Thoracic aorta (tissue), 2 donors: ENCODE measurements around the gene MLLT1. TPM values are rescaled to one million over a fixed set of nuclear protein-coding genes. Genes with fewer than 3 reads are reported as not detected.

Experiments used
- ATAC-seq: fragments of 150-250 bp; one replicate; pipeline ENCODE4 v1.8.0; 2017; ENCODE audit warnings: low read depth; ENCODE audit not compliant: insufficient number of reproducible peaks, low FRiP score
- DNase-seq: peaks from one replicate; pipeline ENCODE4 v3.0.0-alpha.2; 2020; ENCODE audit warnings: low spot score
- H3K27ac ChIP-seq, 2 donors: fragments of 200-600 bp; sonication (generic); 1 replicate in 1 of 2; 2 replicates in 1 of 2; pipeline ENCODE4 v1.5.1; 2016; ENCODE audit warnings: mild to moderate bottlenecking in 2 of 2, moderate library complexity in 2 of 2
- H3K27me3 ChIP-seq: fragments of 200-600 bp; sonication (generic); replicated peaks from 2 replicates; pipeline ENCODE4 v1.6.0; 2016; ENCODE audit warnings: mild to moderate bottlenecking; ENCODE audit not compliant: insufficient read depth
- H3K36me3 ChIP-seq: fragments of 200-600 bp; sonication (generic); one replicate; pipeline ENCODE4 v1.5.1; 2016
- H3K4me1 ChIP-seq, 2 donors: fragments of 200-600 bp; sonication (generic); 1 replicate in 1 of 2; 2 replicates in 1 of 2; pipeline versions ENCODE4 v1.5.1 to v1.6.0; 2016; ENCODE audit warnings: low read depth in 2 of 2, mild to moderate bottlenecking in 1 of 2; ENCODE audit not compliant: control insufficient read depth in 1 of 2
- H3K4me3 ChIP-seq: fragments of 200-600 bp; sonication (generic); 2 replicates; pipeline ENCODE4 v1.5.1; 2016; ENCODE audit warnings: mild to moderate bottlenecking
- H3K9me3 ChIP-seq: fragments of 200-600 bp; sonication (generic); 2 replicates; pipeline ENCODE4 v1.5.1; 2016
- total RNA-seq, 2 donors: library from RNA; depleted of rRNA; stranded (reverse); fragments of >200 nt; gene quantifications; one replicate each; pipeline versions ENCODE4 v1.1.0 to v1.2.3, GENCODE V29; 2016
- TF ChIP-seq, protein P1 (sequence below): fragments of 200-600 bp; sonication (generic); IDR thresholded peaks from one replicate; pipeline ENCODE4 v1.5.1; 2019; ENCODE audit warnings: antibody characterized with exemption

Gene MLLT1
- total RNA-seq, 2 donors from 2014 or later = 23.0 to 31.4 TPM

DNA sequence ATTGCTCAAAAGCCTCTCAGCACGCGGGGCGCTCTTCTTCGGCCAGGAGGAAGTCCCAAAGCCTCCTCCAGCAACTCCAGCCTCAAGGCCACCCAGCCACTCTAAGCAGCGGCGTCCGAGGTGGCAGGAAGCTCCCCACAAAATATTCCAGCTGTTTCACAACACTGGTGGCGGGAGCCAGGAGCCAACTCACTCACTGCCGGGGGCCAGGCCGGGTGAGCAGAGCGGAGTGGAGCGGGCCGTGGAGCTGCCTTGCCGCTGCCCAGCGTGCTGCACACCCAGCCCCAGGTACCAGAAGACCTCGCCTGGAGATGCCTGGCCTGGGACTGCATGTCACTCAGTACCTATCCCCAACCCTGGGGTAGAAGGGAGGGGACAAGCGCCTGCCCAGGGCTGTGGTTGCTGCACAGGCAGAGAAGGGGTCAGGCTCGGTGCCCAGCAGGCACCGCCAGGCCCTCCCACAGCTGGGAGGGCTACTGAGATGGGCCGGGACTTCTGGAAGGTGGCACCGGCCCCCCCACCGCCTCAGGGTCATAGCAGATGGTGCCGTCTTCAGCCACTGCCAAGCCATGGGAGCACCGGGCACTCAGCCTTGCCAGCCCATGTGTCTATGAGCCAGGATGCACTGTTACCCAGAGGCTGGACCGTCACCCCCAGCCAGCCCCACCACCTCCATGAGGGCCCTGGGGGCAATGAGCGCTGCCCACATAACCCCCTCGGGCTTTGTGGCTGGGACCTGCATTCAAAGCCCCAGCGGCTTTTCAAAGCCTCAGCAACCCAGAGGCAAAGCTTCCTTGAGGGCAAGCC lies 59.2 kb downstream of the MLLT1 start:
- peaks cover 27% of the 10 kb centered on the region for H3K36me3 ChIP-seq
- H3K9me3 ChIP-seq = no peaks in the 10 kb centered on the region
- ATAC-seq (no peak), DNase-seq (no peak)
- peaks cover 0 to 18% of the 10 kb centered on the region in 2 donors for H3K4me1 ChIP-seq
- TF ChIP-seq, protein P1, sequence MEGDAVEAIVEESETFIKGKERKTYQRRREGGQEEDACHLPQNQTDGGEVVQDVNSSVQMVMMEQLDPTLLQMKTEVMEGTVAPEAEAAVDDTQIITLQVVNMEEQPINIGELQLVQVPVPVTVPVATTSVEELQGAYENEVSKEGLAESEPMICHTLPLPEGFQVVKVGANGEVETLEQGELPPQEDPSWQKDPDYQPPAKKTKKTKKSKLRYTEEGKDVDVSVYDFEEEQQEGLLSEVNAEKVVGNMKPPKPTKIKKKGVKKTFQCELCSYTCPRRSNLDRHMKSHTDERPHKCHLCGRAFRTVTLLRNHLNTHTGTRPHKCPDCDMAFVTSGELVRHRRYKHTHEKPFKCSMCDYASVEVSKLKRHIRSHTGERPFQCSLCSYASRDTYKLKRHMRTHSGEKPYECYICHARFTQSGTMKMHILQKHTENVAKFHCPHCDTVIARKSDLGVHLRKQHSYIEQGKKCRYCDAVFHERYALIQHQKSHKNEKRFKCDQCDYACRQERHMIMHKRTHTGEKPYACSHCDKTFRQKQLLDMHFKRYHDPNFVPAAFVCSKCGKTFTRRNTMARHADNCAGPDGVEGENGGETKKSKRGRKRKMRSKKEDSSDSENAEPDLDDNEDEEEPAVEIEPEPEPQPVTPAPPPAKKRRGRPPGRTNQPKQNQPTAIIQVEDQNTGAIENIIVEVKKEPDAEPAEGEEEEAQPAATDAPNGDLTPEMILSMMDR = no peak
- H3K4me3 ChIP-seq = no peak overlapping the region
- no peaks in the 10 kb centered on the region for H3K27me3 ChIP-seq
- H3K27ac ChIP-seq = no peak overlapping the region

DNA sequence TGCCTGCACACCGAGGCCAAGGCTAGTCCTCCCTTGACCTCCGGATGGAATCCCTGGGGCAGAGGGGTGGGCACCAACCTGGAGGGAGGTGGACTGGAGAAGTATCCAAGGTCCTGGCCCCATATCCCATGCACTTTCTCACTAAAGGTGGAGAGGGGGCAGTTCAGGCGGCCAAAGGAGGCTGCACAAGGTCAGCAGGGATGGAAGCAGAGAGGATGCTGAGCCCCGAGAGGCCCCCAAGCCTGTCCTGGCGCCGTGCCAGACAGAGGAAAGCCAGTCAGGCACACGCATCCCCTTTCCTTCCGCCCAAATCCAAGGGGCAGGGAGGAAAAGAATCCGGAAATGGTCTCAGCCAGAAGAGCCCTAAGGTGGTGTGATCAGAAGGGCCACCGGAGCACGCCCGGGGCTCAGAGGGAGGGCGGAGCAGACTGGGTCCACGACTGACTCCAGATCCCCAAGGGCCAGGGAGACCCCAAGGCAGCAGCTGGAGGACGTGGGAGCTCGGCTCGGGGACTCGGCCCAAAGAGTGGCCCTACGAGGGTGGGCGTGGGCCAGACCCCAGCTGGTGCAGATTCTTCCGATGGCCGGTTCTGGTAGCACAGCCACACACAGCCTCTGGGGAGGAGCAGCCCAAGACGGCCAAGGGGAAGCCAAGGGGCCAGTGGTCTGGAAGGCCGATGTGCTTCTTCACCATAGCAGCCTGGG lies 60.0 kb downstream of the MLLT1 start:
- Histone ChIP-seq H3K27me3 (no peaks in the 10 kb centered on the region), H3K27ac (no peak overlapping the region), H3K4me3 (no peak overlapping the region), H3K9me3 (no peaks in the 10 kb centered on the region), H3K36me3 (peaks cover 28% of the 10 kb centered on the region), H3K4me1 (peaks cover 0 to 18% of the 10 kb centered on the region in 2 donors)
- ATAC-seq (no peak), DNase-seq (no peak)
- TF ChIP-seq, protein P1 = no peak

DNA sequence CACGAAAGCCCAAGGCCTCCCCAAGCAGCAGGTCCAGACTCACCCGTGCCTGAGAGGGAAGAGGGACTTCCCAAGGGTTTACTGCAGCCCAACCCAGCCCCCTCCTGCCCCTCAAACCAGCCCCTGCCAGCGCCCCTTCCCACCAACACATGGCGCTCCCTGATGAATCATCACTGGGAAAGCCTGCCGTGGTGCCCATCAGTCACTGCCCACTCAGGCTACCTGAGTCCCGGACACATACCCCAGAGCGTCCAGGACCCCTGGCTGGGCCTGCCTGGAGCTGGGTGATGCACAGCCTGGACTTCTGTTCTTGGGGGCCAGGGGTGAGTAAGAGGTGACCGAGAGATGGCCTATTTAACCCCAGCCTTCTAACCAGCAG lies 60.6 kb downstream of the MLLT1 start:
- TF ChIP-seq, protein P1 = no peak
- no peak for ATAC-seq
- Histone ChIP-seq H3K4me1 (peaks cover 0 to 18% of the 10 kb centered on the region in 2 donors), H3K9me3 (no peaks in the 10 kb centered on the region), H3K27ac (no peak overlapping the region), H3K27me3 (no peaks in the 10 kb centered on the region), H3K36me3 (peaks cover 24% of the 10 kb centered on the region), H3K4me3 (no peak overlapping the region)
- no peak for DNase-seq

DNA sequence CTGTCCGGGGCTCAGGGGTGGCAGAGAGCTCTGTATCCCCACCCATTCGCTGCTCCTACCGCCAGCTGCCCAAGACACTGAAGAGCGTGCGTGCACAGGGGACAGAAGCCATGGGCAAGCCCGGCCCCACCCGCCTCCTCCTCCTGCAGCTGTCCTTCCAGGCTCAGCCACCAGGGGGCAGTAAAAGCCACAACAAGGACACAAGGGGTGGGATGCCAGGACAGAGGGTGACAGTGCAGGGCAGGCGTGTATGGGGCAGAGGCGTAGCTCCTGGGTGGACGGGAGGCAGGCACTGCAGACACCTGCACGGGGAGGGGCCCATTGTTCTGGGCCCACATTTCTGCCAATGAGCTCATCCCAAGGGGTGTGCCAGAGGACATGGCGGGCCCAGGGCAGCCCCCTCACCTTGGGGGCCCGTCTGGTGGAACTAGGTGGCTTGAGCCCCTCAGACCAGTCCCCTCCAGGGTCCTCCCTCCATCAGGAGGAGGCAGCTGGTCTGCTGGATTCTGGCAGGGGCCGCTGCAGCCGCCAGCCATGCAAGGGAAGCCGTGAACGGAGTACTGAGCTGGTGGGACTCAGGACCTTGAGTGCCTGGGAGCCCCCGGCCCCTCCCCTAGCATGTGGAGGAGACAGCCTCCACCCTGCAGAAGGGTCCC lies 61.2 kb downstream of the MLLT1 start:
- no peak overlapping the region for H3K27ac ChIP-seq
- ATAC-seq (peak; percentile 54), DNase-seq (peak; percentile 86)
- H3K27me3 ChIP-seq = no peaks in the 10 kb centered on the region
- H3K4me1 ChIP-seq = peaks cover 0 to 18% of the 10 kb centered on the region in 2 donors
- H3K4me3 ChIP-seq = no peak overlapping the region
- TF ChIP-seq, protein P1 = peak; percentile 99
- H3K9me3 ChIP-seq = no peaks in the 10 kb centered on the region
- H3K36me3 ChIP-seq = peaks cover 23% of the 10 kb centered on the region

DNA sequence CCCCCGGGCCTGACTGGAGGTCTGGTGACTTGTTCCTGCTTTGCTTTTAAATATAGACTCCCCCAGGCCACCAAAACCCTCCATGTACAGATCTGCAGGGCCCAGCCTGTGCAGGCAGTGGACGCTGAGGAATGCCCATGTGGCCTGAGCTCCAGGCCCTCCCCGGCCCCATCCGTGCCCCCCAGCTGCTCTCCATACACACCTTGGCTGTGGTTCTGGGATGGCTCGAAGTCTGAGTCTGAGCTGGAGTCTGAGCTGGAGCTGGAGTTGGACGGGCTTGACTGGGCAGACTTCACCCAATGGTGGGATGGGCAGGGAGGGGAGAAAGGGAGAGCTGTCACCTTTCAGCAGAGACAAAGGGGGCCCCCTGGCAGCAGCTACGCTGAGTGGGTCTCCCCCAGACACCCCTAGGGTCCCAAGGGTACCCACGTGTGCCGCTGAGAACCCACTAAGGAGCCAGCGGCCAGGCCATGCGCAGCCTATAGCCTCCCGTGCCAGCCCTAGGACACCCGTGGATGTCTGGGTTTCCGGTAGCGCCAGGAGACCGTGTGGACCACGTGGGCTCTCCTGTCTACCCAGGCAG lies 61.9 kb downstream of the MLLT1 start:
- H3K4me1 ChIP-seq = peaks cover 0 to 18% of the 10 kb centered on the region in 2 donors
- TF ChIP-seq, protein P1 = no peak
- no peaks in the 10 kb centered on the region for H3K27me3 ChIP-seq
- ATAC-seq (no peak), DNase-seq (no peak)
- H3K27ac ChIP-seq = no peak overlapping the region
- no peaks in the 10 kb centered on the region for H3K9me3 ChIP-seq
- H3K36me3 ChIP-seq = peaks cover 24% of the 10 kb centered on the region
- H3K4me3 ChIP-seq = no peak overlapping the region
